ENCODE results near the gene NACA2. TPM values are rescaled to one million over a fixed set of nuclear protein-coding genes. Genes with fewer than 3 reads are reported as not detected.

Gene NACA2
- total RNA-seq, 1 experiment from 2014 or later: not detected

DNA sequence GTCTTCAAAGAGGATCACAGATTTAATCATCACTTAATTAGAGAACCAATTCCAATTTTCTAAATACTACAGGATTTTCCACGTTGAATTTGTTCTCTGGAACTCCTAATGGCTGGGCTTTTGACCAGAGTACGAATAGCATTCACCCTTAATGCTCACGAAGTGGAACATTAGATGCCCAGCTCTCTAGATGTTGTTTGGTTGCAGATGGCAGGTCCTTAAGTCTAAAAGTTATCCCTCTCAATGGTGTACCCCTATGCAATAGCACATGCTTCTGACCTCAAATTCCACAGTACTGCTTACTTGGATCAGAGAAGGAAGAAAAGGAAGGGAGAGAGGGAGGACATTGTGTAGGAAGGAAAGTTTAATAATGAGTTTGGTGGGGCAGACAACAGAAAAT, 8.6 kb upstream of the NACA2 start:
- intact Hi-C loops (cut with micrococcal nuclease): no loop called here
- no peaks in the 10 kb centered on the region for H3K36me3 ChIP-seq (ENCODE audit: low read depth, low read length)
- no TSS peak for BruUV-seq (replicated peaks)
- H3K27ac ChIP-seq (ENCODE audit: low read length): no peak overlapping the region
- no peak overlapping the region for H3K4me2 ChIP-seq (ENCODE audit: low read length)
- H2AFZ ChIP-seq (ENCODE audit: low read length): no peak overlapping the region; the same call in 1 of the 2 replicates
- H3K27me3 ChIP-seq (ENCODE audit: low read length): peaks cover 14% of the 10 kb centered on the region; the same call in 1 of the 2 replicates
- no peak overlapping the region for H3K9ac ChIP-seq (ENCODE audit: low read length)
- no peaks in the 10 kb centered on the region for H4K20me1 ChIP-seq (ENCODE audit: low read length)
- no peak overlapping the region for H3K4me3 ChIP-seq (ENCODE audit: low read length)
- H3F3A ChIP-seq (ENCODE audit: low read length, unreplicated experiment): no peaks in the 10 kb centered on the region
- ChIA-PET POLR2A (ENCODE audit: unreplicated experiment) (no interaction called here), CTCF (no interaction called here)
- H3K79me2 ChIP-seq (ENCODE audit: low read length): no peaks in the 10 kb centered on the region
- no peaks in the 10 kb centered on the region for H3K4me1 ChIP-seq (ENCODE audit: insufficient read depth, low read length)
- ATAC-seq (no peak), DNase-seq (no peak)
- no peak for TF ChIP-seq EZH2phosphoT487 (IDR thresholded peaks at IDR 0.05; ENCODE audit: borderline replicate concordance, low read length)
- TF ChIP-seq EZH2 (IDR thresholded peaks at IDR 0.05; ENCODE audit: low read length, unreplicated experiment): no peak
- TF ChIP-seq, protein P1, sequence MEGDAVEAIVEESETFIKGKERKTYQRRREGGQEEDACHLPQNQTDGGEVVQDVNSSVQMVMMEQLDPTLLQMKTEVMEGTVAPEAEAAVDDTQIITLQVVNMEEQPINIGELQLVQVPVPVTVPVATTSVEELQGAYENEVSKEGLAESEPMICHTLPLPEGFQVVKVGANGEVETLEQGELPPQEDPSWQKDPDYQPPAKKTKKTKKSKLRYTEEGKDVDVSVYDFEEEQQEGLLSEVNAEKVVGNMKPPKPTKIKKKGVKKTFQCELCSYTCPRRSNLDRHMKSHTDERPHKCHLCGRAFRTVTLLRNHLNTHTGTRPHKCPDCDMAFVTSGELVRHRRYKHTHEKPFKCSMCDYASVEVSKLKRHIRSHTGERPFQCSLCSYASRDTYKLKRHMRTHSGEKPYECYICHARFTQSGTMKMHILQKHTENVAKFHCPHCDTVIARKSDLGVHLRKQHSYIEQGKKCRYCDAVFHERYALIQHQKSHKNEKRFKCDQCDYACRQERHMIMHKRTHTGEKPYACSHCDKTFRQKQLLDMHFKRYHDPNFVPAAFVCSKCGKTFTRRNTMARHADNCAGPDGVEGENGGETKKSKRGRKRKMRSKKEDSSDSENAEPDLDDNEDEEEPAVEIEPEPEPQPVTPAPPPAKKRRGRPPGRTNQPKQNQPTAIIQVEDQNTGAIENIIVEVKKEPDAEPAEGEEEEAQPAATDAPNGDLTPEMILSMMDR (conservative IDR thresholded peaks at IDR 0.05; ENCODE audit: low read depth, low read length): no peak
- no peaks in the 10 kb centered on the region for H3K9me2 ChIP-seq (replicated peaks; ENCODE audit: low read length)
- H3K9me3 ChIP-seq (ENCODE audit: low read length): no peaks in the 10 kb centered on the region

DNA sequence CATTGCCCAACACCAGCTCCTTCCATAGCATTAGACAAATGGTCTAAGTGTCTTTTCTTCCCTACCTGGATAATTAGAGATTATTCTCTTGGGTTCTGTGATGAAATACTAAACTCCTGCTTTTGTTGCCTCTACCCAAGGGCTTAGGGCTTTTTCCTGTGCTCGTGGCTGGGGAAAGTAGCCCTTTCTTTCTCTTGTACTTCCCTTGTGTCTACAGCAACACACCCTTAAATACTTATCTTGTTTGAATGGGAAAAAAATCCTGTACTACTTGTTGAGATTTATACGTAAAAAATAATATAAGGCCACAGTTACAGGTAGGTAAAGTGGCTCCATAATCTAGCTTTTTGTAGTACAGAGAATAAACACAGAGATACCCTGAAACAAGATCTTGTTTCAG, 7.0 kb upstream of the NACA2 start:
- no peak overlapping the region for H3K4me2 ChIP-seq (ENCODE audit: low read length)
- no peak for TF ChIP-seq EZH2 (IDR thresholded peaks at IDR 0.05; ENCODE audit: low read length, unreplicated experiment)
- TF ChIP-seq EZH2phosphoT487 (IDR thresholded peaks at IDR 0.05; ENCODE audit: borderline replicate concordance, low read length): no peak
- TF ChIP-seq, protein P1 (conservative IDR thresholded peaks at IDR 0.05; ENCODE audit: low read depth, low read length): no peak

DNA sequence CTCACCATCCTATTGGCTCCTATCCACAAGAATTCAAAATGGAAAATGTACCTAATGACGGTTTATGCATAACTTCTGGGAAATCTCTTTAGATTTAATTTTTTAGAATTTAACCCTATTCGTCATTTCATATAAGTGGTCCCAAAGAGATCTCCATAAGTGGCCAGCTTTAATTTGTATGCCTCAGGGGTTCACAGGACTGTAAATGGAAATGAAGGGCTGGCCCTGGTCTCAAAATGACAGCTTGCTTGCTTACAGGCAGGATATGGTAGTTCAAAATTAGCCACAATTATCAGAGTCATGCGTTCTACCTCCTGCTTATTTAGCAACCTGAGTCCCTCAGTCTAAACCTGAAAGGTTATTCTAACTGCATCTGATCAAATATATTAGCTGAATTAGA, 6.6 kb upstream of the NACA2 start:
- H3K36me3 ChIP-seq (ENCODE audit: low read depth, low read length): no peaks in the 10 kb centered on the region
- H3K9ac ChIP-seq (ENCODE audit: low read length): no peak overlapping the region
- ATAC-seq (no peak), DNase-seq (no peak)
- CTCF ChIA-PET: no interaction called here
- no TSS peak for BruUV-seq (replicated peaks)
- no peak overlapping the region for H3K4me2 ChIP-seq (ENCODE audit: low read length)
- H3F3A ChIP-seq (ENCODE audit: low read length, unreplicated experiment): no peaks in the 10 kb centered on the region
- no peaks in the 10 kb centered on the region for H3K9me3 ChIP-seq (ENCODE audit: low read length)
- TF ChIP-seq EZH2phosphoT487 (IDR thresholded peaks at IDR 0.05; ENCODE audit: borderline replicate concordance, low read length) (no peak), EZH2 (IDR thresholded peaks at IDR 0.05; ENCODE audit: low read length, unreplicated experiment) (no peak)
- TF ChIP-seq, protein P1 (conservative IDR thresholded peaks at IDR 0.05; ENCODE audit: low read depth, low read length): no peak
- intact Hi-C loops (cut with micrococcal nuclease): no loop called here
- no peak overlapping the region for H2AFZ ChIP-seq (ENCODE audit: low read length)
- POLR2A ChIA-PET (ENCODE audit: unreplicated experiment): no interaction called here
- H3K79me2 ChIP-seq (ENCODE audit: low read length): no peaks in the 10 kb centered on the region
- no peak overlapping the region for H3K4me3 ChIP-seq (ENCODE audit: low read length)
- no peak overlapping the region for H3K27ac ChIP-seq (ENCODE audit: low read length)
- no peaks in the 10 kb centered on the region for H3K9me2 ChIP-seq (replicated peaks; ENCODE audit: low read length)
- no peaks in the 10 kb centered on the region for H4K20me1 ChIP-seq (ENCODE audit: low read length)
- H3K4me1 ChIP-seq (ENCODE audit: insufficient read depth, low read length): no peaks in the 10 kb centered on the region
- H3K27me3 ChIP-seq (ENCODE audit: low read length): peaks cover 14% of the 10 kb centered on the region; the same call in 1 of the 2 replicates

More for the DNA sequence above, 7.0 kb upstream of the NACA2 start:
- H3K27ac ChIP-seq (ENCODE audit: low read length): no peak overlapping the region
- DNase-seq (no peak), ATAC-seq (no peak)
- no peaks in the 10 kb centered on the region for H3F3A ChIP-seq (ENCODE audit: low read length, unreplicated experiment)
- H3K4me1 ChIP-seq (ENCODE audit: insufficient read depth, low read length): no peaks in the 10 kb centered on the region
- no peak overlapping the region for H3K9ac ChIP-seq (ENCODE audit: low read length)
- no peaks in the 10 kb centered on the region for H3K9me3 ChIP-seq (ENCODE audit: low read length)
- ChIA-PET POLR2A (ENCODE audit: unreplicated experiment) (no interaction called here), CTCF (no interaction called here)
- peaks cover 14% of the 10 kb centered on the region; the same call in 1 of the 2 replicates for H3K27me3 ChIP-seq (ENCODE audit: low read length)
- H3K36me3 ChIP-seq (ENCODE audit: low read depth, low read length): no peaks in the 10 kb centered on the region
- H4K20me1 ChIP-seq (ENCODE audit: low read length): no peaks in the 10 kb centered on the region
- no peak overlapping the region for H2AFZ ChIP-seq (ENCODE audit: low read length)
- no peak overlapping the region for H3K4me3 ChIP-seq (ENCODE audit: low read length)
- intact Hi-C loops (cut with micrococcal nuclease): no loop called here
- H3K9me2 ChIP-seq (replicated peaks; ENCODE audit: low read length): no peaks in the 10 kb centered on the region
- H3K79me2 ChIP-seq (ENCODE audit: low read length): no peaks in the 10 kb centered on the region
- no TSS peak for BruUV-seq (replicated peaks)
